GM12878 (cell line): ENCODE results near the gene EFNA3. TPM values are rescaled to one million over a fixed set of nuclear protein-coding genes. Genes with fewer than 3 reads are reported as not detected.

Experiments used
- ATAC-seq: fragments of 200-7000 bp; cut with Tn5 transposase; 3 replicates; pipeline ENCODE4 v1.9.1; 2020; ENCODE audit warnings: mild to moderate bottlenecking, moderate library complexity
- BruUV-seq: library from RNA; stranded (reverse); fragments of 400-500 nt; replicated peaks from 2 replicates; lab custom pipeline; 2021; lab: Mats Ljungman, UMichigan
- CTCF ChIA-PET: fragments of 300-600 bp; sonication (Branson Sonifier 250); formaldehyde crosslinking; extraction: SDS; loops from one replicate; lab custom pipeline; 2021; ENCODE audit warnings: inconsistent platforms; lab: Yijun Ruan, JAX
- POLR2A ChIA-PET: fragments of 350-600 bp; formaldehyde crosslinking; extraction: SDS; loops from one replicate; lab custom pipeline; 2021; ENCODE audit warnings: inconsistent platforms; lab: Charles Lee
- RAD21 ChIA-PET: fragments of 300-600 bp; sonication (Branson Sonifier 250); formaldehyde crosslinking; loops from one replicate; lab custom pipeline; 2023; ENCODE audit warnings: antibody characterized with exemption; ENCODE audit not compliant: unreplicated experiment; lab: Charles Lee
- SMC1A ChIA-PET: fragments of 300-600 bp; sonication (Branson Sonifier 250); formaldehyde crosslinking; loops from one replicate; lab custom pipeline; 2023; ENCODE audit not compliant: unreplicated experiment, uncharacterized antibody; lab: Charles Lee
- DNase-seq: peaks from one replicate; pipeline ENCODE4 v3.0.0-alpha.2; 2011; ENCODE audit warnings: low read depth, low spot score
- FAIRE-seq: peaks from 3 replicates; lab custom pipeline; 2011; peaks lifted over from hg19 to GRCh38; lab: Jason Lieb, UNC
- H2AFZ ChIP-seq: 2 replicates; pipeline ENCODE4 v1.6.0; 2011; ENCODE audit warnings: low read depth, low read length, control low read depth; ENCODE audit not compliant: control insufficient read depth
- H3K27ac ChIP-seq: 2 replicates; pipeline ENCODE4 v1.5.1; 2011; ENCODE audit warnings: control low read depth; ENCODE audit not compliant: control insufficient read depth, insufficient read depth
- H3K27me3 ChIP-seq, 2 experiments: replicated peaks in 1 of 2; 2 replicates each; pipeline versions ENCODE4 v1.6.0 to v1.6.1; 2011; ENCODE audit warnings: low read length in 1 of 2; ENCODE audit not compliant: control insufficient read depth in 2 of 2, insufficient read depth in 2 of 2
- H3K36me3 ChIP-seq, 2 experiments: 2 replicates each; pipeline ENCODE4 v1.5.1; 2011; ENCODE audit warnings: low read length in 1 of 2; ENCODE audit not compliant: control insufficient read depth in 2 of 2, insufficient read depth in 2 of 2
- H3K4me1 ChIP-seq: 2 replicates; pipeline ENCODE4 v1.6.1; 2011; ENCODE audit warnings: mild to moderate bottlenecking, low read length, moderate library complexity, mixed read lengths; ENCODE audit not compliant: control insufficient read depth, insufficient read depth
- H3K4me2 ChIP-seq: 2 replicates; pipeline ENCODE4 v1.6.0; 2011; ENCODE audit warnings: control low read depth; ENCODE audit not compliant: control insufficient read depth, insufficient read depth
- H3K4me3 ChIP-seq: fragments of 200-600 bp; sonication (generic); 2 replicates; pipeline ENCODE4 v1.5.1; 2016
- H3K79me2 ChIP-seq: 2 replicates; pipeline ENCODE4 v1.6.0; 2011; ENCODE audit warnings: low read length; ENCODE audit not compliant: control insufficient read depth, insufficient read depth
- H3K9ac ChIP-seq: 2 replicates; pipeline ENCODE4 v1.8.0; 2011; ENCODE audit warnings: low read length, control low read depth, mixed read lengths; ENCODE audit not compliant: control insufficient read depth, insufficient read depth
- H3K9me3 ChIP-seq: replicated peaks from 3 replicates; pipeline ENCODE4 v1.5.1; 2011; ENCODE audit warnings: mild to moderate bottlenecking, low read length; ENCODE audit not compliant: control insufficient read depth, insufficient read depth
- H4K20me1 ChIP-seq: 2 replicates; pipeline ENCODE4 v1.6.0; 2011; ENCODE audit not compliant: control insufficient read depth, insufficient read depth
- CTCF ChIP-seq, 3 experiments: IDR thresholded peaks in 2 of 3; conservative IDR thresholded peaks in 1 of 3; 2 replicates each; pipeline ENCODE4 v1.5.1; 2011; ENCODE audit warnings: low read depth in 3 of 3, low read length in 3 of 3, mild to moderate bottlenecking in 3 of 3, control low read depth in 2 of 3, moderate library complexity in 2 of 3, inconsistent platforms in 1 of 3, mixed read lengths in 1 of 3; ENCODE audit not compliant: control insufficient read depth in 2 of 3, insufficient read depth in 1 of 3; ENCODE audit errors: extremely low read depth in 1 of 3
- USF1 ChIP-seq: IDR thresholded peaks from 2 replicates; pipeline ENCODE4 v1.6.1; 2011; ENCODE audit warnings: borderline replicate concordance, low read depth, mild to moderate bottlenecking, moderate library complexity, mixed read lengths, low read length; ENCODE audit not compliant: insufficient read depth; ENCODE audit errors: extremely low read length
- ZBTB33 ChIP-seq: fragments of 450-650 bp; IDR thresholded peaks from 2 replicates; pipeline ENCODE4 v1.6.1; 2017; ENCODE audit warnings: mild to moderate bottlenecking
- WGBS: methylation state at CpG from one replicate; pipeline ENCODE4 v1.1.6; 2016; ENCODE audit warnings: low lambda C conversion rate; ENCODE audit not compliant: insufficient replicate concordance, insufficient coverage; ENCODE audit errors: missing lambda C conversion rate; 5-methylcytosine and 5-hydroxymethylcytosine counted together
- in situ Hi-C: fragments of 300-500 bp; cut with MboI; formaldehyde crosslinking; loops from 9 replicates; pipeline ENCODE4 v1.14.3; 2018; ENCODE audit warnings: mixed read lengths
- intact Hi-C: fragments of 100-400 bp; cut with micrococcal nuclease; formaldehyde crosslinking; loops from one replicate; pipeline ENCODE4 v1.14.2; 2022; ENCODE audit not compliant: unreplicated experiment
- polyA plus RNA-seq, 11 experiments: library from polyadenylated mRNA; depleted of rRNA in 4 of 11; unstranded in 6 of 11; stranded (reverse) in 5 of 11; fragments of >200 nt; fragmentation: Nextera tagmentation in 4 of 11; fragmentation: Illumina TruSeq in 1 of 11; extraction: Ambion mirVana in 4 of 11; extraction: Trizol in 1 of 11; gene quantifications; 1 replicate in 1 of 11; 2 replicates in 10 of 11; pipeline versions ENCODE4 v1.2.1 to v1.2.3, GENCODE V29; 2011 to 2016; ENCODE audit warnings: inconsistent platforms in 2 of 11, missing spikeins in 2 of 11, low read depth in 1 of 11
- total RNA-seq, 4 experiments: library from RNA; depleted of rRNA in 3 of 4; stranded (reverse); fragments of >200 nt in 3 of 4; fragmentation: Illumina TruSeq in 1 of 4; extraction: Trizol in 1 of 4; gene quantifications; 2 replicates each; pipeline versions ENCODE4 v1.2.1 to v1.2.3, GENCODE V29; 2013 to 2021

Gene EFNA3
- total and polyA plus RNA-seq, 10 of the 15 experiments (the other 5 are each of a cell fraction or from before 2014, with no cell fraction given) = 0.08 to 5.4 (median 1.1) TPM

GRCh38 chr1:155062151-155062686 is 16.4 kb upstream of the EFNA3 start:
- intact Hi-C loops = loop anchor here (5.0 kb wide), 3 partner anchors 90 to 395 kb away; partner anchors contain the start of genes CKS1B and SHC1
- Histone ChIP-seq H3K4me2 (peak overlapping the region; percentile 69), H2AFZ (no peak overlapping the region), H3K4me1 (peaks cover 16% of the 10 kb centered on the region), H3K9ac (no peak overlapping the region), H3K27me3 (no peaks in the 10 kb centered on the region), H3K4me3 (no peak overlapping the region), H3K9me3 (no peaks in the 10 kb centered on the region), H3K79me2 (no peaks in the 10 kb centered on the region), H3K27ac (no peak overlapping the region), H3K36me3 (no peaks in the 10 kb centered on the region; a peak in 1 of 4 replicates), H4K20me1 (no peaks in the 10 kb centered on the region)
- CTCF ChIA-PET = interaction anchor here (0.5 to 15.5 kb wide), 52 partner anchors 8 to 583 kb away, joined by 3 to 195 read pairs (median 4); partner anchors contain the start of genes ADAM15, CKS1B, EFNA3 and FLAD1
- ATAC-seq = 0 out of 3 replicates have a peak, but pooled peaks have one; percentile 13
- POLR2A ChIA-PET = interaction anchor here (0.7 to 1.3 kb wide), 3 partner anchors 12 to 126 kb away, joined by 3 read pairs; partner anchors contain the start of gene PMVK
- TF ChIP-seq ZBTB33 (peak; percentile 91), USF1 (no peak), CTCF (IDR thresholded peaks at IDR 0.05 in 2 of 3, conservative IDR thresholded peaks at IDR 0.05 in 1 of 3; ENCODE audit: control insufficient read depth in 2 of 3, extremely low read depth in 1 of 3, insufficient read depth in 1 of 3, low read depth in 3 of 3, low read length in 3 of 3) (peak in 1 of 3 experiments; percentile 31; a peak in 1 of 6 replicates)
- DNase-seq = no peak
- FAIRE-seq = no peak
- WGBS = 46% methylated on average over 21 of the region's 29 CpGs
- SMC1A ChIA-PET = interaction anchor here (0.6 to 3.5 kb wide), 20 partner anchors 8 to 503 kb away, joined by 3 to 15 read pairs (median 4); partner anchors contain the start of genes ADAM15, FLAD1 and PBXIP1
- no TSS peak for BruUV-seq
- RAD21 ChIA-PET = interaction anchor here (0.5 to 4.7 kb wide), 20 partner anchors 10 to 581 kb away, joined by 3 to 63 read pairs (median 4); partner anchors contain the start of genes ADAM15, FLAD1, KRTCAP2 and PBXIP1
- in situ Hi-C loops = loop anchor here (5.0 kb wide), 1 partner anchor 500 kb away; no protein-coding TSS in a partner anchor
